ENCODE results near the gene VIM.

The VIM gene

DNA sequence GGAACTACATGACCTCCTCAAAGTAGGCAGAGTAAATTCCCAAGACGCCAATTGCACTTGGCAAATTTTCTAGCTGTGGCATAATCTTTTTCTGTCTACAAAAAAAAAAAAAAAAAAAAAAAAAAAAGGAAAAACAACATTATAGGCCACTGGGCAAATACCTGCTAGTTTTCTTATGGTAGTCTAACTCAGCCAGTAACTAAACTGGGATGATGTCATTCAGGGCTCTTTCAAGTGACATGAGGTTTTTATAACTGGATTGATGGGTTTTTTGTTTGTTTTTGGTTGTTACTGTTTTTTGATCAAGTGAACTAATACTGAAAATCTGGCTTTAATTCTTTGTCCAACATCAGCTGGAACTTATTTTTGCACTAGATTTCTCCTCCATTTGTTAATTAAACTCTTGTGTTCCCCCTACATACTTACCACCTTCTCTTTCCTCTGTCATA, 7.4 kb upstream of the VIM start:
- DNase-seq (ENCODE audit: low read depth in 1 of 2, low spot score in 1 of 2) = no peak
- no peak overlapping the region for H3K27ac ChIP-seq (replicated peaks)

DNA sequence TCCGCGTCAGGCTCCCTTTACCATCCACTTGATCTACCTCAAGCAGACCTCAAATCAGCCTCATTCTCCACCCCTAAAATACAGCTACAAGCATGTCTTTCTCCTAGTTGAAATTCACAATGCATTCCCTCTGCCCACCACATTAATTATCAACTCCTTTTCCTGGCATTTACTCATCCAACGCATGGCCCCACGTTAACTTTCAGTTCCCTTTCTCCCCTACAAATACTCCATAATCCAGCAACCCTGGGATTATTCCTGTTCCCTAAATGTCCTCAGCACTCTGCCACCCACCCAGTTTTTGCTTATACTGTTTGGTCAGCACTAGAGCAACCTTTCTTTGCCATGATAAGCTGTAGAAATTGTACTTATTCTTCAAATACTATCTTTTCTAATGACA, 5.7 kb upstream of the VIM start:
- TF ChIP-seq, protein P1, sequence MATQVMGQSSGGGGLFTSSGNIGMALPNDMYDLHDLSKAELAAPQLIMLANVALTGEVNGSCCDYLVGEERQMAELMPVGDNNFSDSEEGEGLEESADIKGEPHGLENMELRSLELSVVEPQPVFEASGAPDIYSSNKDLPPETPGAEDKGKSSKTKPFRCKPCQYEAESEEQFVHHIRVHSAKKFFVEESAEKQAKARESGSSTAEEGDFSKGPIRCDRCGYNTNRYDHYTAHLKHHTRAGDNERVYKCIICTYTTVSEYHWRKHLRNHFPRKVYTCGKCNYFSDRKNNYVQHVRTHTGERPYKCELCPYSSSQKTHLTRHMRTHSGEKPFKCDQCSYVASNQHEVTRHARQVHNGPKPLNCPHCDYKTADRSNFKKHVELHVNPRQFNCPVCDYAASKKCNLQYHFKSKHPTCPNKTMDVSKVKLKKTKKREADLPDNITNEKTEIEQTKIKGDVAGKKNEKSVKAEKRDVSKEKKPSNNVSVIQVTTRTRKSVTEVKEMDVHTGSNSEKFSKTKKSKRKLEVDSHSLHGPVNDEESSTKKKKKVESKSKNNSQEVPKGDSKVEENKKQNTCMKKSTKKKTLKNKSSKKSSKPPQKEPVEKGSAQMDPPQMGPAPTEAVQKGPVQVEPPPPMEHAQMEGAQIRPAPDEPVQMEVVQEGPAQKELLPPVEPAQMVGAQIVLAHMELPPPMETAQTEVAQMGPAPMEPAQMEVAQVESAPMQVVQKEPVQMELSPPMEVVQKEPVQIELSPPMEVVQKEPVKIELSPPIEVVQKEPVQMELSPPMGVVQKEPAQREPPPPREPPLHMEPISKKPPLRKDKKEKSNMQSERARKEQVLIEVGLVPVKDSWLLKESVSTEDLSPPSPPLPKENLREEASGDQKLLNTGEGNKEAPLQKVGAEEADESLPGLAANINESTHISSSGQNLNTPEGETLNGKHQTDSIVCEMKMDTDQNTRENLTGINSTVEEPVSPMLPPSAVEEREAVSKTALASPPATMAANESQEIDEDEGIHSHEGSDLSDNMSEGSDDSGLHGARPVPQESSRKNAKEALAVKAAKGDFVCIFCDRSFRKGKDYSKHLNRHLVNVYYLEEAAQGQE (IDR thresholded peaks at IDR 0.05; ENCODE audit: insufficient replicate concordance, low read depth) = no peak
- TF ChIP-seq, protein P2, sequence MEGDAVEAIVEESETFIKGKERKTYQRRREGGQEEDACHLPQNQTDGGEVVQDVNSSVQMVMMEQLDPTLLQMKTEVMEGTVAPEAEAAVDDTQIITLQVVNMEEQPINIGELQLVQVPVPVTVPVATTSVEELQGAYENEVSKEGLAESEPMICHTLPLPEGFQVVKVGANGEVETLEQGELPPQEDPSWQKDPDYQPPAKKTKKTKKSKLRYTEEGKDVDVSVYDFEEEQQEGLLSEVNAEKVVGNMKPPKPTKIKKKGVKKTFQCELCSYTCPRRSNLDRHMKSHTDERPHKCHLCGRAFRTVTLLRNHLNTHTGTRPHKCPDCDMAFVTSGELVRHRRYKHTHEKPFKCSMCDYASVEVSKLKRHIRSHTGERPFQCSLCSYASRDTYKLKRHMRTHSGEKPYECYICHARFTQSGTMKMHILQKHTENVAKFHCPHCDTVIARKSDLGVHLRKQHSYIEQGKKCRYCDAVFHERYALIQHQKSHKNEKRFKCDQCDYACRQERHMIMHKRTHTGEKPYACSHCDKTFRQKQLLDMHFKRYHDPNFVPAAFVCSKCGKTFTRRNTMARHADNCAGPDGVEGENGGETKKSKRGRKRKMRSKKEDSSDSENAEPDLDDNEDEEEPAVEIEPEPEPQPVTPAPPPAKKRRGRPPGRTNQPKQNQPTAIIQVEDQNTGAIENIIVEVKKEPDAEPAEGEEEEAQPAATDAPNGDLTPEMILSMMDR (IDR thresholded peaks at IDR 0.05; ENCODE audit: insufficient read depth, low read length) = no peak
- TF ChIP-seq GABPA (IDR thresholded peaks at IDR 0.05; ENCODE audit: low read depth) (no peak), POLR2AphosphoS5 (IDR thresholded peaks at IDR 0.05; ENCODE audit: low read depth) (no peak), SPI1 (IDR thresholded peaks at IDR 0.05; ENCODE audit: borderline replicate concordance, low read depth) (no peak)
- Histone ChIP-seq H3K4me3 (replicated peaks; ENCODE audit: insufficient read depth, low read length) (no peak overlapping the region), H3K27me3 (ENCODE audit: insufficient read depth, poor library complexity, severe bottlenecking) (no peaks in the 10 kb centered on the region), H3K27ac (replicated peaks) (no peak overlapping the region)
- no peak for DNase-seq (ENCODE audit: low read depth in 1 of 2, low spot score in 1 of 2)

More for the DNA sequence above, 7.4 kb upstream of the VIM start:
- Histone ChIP-seq H3K27me3 (ENCODE audit: insufficient read depth, poor library complexity, severe bottlenecking) (no peaks in the 10 kb centered on the region), H3K4me3 (replicated peaks; ENCODE audit: insufficient read depth, low read length) (no peak overlapping the region)
- TF ChIP-seq POLR2AphosphoS5 (IDR thresholded peaks at IDR 0.05; ENCODE audit: low read depth) = no peak
- TF ChIP-seq SPI1 (IDR thresholded peaks at IDR 0.05; ENCODE audit: borderline replicate concordance, low read depth) = no peak
- TF ChIP-seq, protein P2 (IDR thresholded peaks at IDR 0.05; ENCODE audit: insufficient read depth, low read length) = no peak
- TF ChIP-seq, protein P1 (IDR thresholded peaks at IDR 0.05; ENCODE audit: insufficient replicate concordance, low read depth) = no peak
- TF ChIP-seq GABPA (IDR thresholded peaks at IDR 0.05; ENCODE audit: low read depth) = no peak

DNA sequence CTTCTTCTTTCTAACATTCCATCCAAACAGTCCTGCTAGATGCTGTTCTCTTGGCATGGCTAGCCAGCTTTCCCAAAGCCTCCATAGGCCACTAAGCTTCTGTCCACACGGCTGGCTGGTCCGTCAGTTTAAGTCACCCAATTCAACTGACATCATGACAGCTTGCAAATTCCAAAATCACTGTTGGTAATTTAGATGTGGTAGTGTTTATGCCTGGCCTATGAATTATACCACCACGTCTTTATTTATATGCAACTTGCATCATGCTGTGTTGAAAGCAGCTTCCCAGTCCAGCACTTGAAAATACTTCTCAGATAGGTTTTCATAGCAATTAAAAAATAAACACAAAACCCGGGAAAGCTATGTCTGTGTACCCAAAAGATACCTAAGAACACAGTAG, 2.2 kb upstream of the VIM start:
- TF ChIP-seq SPI1 (IDR thresholded peaks at IDR 0.05; ENCODE audit: borderline replicate concordance, low read depth) (no peak), GABPA (IDR thresholded peaks at IDR 0.05; ENCODE audit: low read depth) (no peak), POLR2AphosphoS5 (IDR thresholded peaks at IDR 0.05; ENCODE audit: low read depth) (no peak)
- TF ChIP-seq, protein P1 (IDR thresholded peaks at IDR 0.05; ENCODE audit: insufficient replicate concordance, low read depth) = no peak
- TF ChIP-seq, protein P2 (IDR thresholded peaks at IDR 0.05; ENCODE audit: insufficient read depth, low read length) = no peak
- no peak for DNase-seq (ENCODE audit: low read depth in 1 of 2, low spot score in 1 of 2)
- H3K4me3 ChIP-seq (replicated peaks; ENCODE audit: insufficient read depth, low read length) = no peak overlapping the region
- H3K27ac ChIP-seq (replicated peaks) = no peak overlapping the region
- no peaks in the 10 kb centered on the region for H3K27me3 ChIP-seq (ENCODE audit: insufficient read depth, poor library complexity, severe bottlenecking)
